ENCODE results near the gene SGK1. TPM values are rescaled to one million over a fixed set of nuclear protein-coding genes. Genes with fewer than 3 reads are reported as not detected.

SGK1 gene
- total RNA-seq, 1 donor from 2014 or later: 175 TPM

DNA sequence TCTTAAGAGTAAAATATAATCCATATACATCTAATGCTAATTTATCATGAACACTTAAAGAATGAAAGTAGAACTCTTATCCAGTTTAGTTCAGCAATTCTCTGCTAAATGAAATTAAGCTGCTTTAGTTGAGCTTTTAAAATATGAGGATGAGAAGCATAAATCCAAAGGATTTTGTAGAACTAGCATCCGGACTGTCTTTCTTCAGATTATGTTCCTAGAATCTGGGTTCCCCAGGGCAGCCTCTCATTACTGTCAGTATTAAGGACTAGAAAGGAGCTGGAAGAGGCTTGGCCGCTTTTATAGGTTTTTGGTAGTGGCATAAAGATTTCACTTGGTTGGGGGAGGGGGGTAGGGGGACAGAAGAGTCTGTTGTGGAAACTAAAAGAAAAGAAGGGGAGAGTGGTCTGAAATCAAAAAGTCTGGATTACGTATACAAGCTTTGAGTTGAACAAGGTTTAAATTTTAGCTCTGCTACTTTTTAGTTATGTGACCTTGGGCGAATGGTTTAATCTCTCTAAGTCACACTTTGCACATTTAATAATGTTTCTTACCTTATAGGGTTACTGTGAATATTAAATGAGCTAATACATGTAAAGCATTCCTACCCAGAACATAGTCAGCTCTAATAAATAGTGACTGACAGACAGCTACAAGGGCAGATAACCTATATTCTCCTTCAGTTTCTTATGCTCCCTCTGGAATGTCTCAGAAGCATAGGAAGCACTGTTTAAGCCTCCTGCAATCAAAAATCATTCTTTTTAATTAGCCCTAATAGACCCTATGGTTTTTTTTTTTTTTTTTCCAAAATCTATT lies 3.7 kb downstream of the SGK1 start:
- no peak for TF ChIP-seq CTCF (conservative IDR thresholded peaks at IDR 0.05; ENCODE audit: low read depth, low read length)
- DNase-seq (ENCODE audit: low read depth): no peak
- H3K4me3 ChIP-seq (ENCODE audit: low read depth, low read length): no peak overlapping the region

- TF ChIP-seq CTCF (conservative IDR thresholded peaks at IDR 0.05; ENCODE audit: low read depth, low read length): no peak
Observed at GRCh38 chr6:134312038-134312660, 5.8 kb downstream of the SGK1 start.

DNA sequence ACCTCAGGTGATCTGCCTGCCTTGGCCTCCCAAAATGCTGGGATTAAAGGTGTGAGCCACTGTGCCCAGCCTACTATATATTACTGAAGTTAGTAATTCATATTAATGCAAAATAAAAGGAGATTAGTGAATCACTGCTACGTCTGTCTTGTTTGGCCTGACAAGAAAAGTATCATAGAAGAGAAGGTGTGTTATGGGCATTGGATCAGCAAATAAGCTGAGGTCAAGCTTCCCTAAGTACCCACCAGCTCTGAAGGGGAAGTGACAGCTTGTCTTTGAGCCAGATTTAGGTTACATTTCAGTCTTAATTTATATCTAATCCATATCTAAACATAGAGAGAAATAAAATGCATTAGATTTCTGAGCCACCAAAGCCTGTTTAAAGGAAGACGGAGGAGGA lies 7.1 kb downstream of the SGK1 start:
- DNase-seq (ENCODE audit: low read depth): no peak
- no peak overlapping the region for H3K4me3 ChIP-seq (ENCODE audit: low read depth, low read length)
- no peak for TF ChIP-seq CTCF (conservative IDR thresholded peaks at IDR 0.05; ENCODE audit: low read depth, low read length)

More at GRCh38 chr6:134312038-134312660, 5.8 kb downstream of the SGK1 start:
- no peak for DNase-seq (ENCODE audit: low read depth)
- no peak overlapping the region for H3K4me3 ChIP-seq (ENCODE audit: low read depth, low read length)

DNA sequence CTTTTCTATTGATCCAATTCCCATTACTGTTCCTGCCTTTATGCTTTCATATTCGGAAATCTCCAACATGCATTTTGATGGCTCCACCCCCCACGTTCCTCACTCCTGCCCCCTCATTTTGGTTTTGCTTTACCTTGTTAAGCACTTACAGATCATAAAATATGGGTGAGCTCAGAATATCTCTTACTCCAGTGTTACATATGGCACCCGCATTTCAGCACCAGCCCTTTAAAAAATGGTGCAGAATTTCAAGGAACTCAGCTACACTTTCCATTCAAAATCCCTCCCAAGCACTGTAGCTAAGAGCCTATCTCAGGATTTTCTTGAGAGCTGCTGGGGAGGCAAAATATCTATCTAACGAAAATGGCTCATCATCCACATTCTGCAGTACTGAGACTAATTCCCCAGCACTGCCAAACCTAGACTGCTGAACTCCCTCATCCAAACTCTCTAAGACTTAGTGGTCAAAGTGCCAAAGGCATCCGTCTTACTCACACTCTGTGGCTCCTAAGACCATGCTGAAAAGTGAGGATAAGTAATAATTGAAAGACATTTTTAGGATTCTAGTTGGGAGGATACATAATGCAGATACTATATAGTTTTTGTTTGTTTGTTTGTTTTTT lies 7.8 kb downstream of the SGK1 start:
- TF ChIP-seq CTCF (conservative IDR thresholded peaks at IDR 0.05; ENCODE audit: low read depth, low read length): no peak
- DNase-seq (ENCODE audit: low read depth): no peak
- no peak overlapping the region for H3K4me3 ChIP-seq (ENCODE audit: low read depth, low read length)

DNA sequence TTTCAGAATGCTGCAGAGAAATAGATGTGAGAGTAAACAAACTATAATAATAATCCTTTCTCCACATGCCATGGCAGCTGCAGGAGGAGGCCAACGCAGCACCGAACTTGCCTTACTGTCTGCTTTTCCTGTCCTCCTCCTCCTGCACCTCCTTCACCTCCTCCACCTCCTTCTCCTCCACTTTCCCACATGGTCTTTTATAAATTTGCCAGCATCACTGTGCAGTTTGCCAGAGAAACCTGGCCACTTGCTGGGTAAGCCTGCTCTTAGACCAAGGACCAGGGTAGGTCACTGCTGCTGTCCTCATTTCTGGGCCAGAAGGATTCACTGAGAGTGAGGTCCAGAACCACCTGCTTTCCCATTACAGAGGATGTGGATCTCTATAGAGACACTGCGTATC lies 8.7 kb downstream of the SGK1 start:
- DNase-seq (ENCODE audit: low read depth): no peak
- no peak for TF ChIP-seq CTCF (conservative IDR thresholded peaks at IDR 0.05; ENCODE audit: low read depth, low read length)
- no peak overlapping the region for H3K4me3 ChIP-seq (ENCODE audit: low read depth, low read length)

- H3K4me3 ChIP-seq (ENCODE audit: low read depth, low read length): no peak overlapping the region
- no peak for TF ChIP-seq CTCF (conservative IDR thresholded peaks at IDR 0.05; ENCODE audit: low read depth, low read length)
- no peak for DNase-seq (ENCODE audit: low read depth)
Observed at GRCh38 chr6:134308800-134309199, 9.1 kb downstream of the SGK1 start.

Measured in epithelial cell of proximal tubule (primary cell).